ENCODE measurements around the gene RCAN1.

Gene RCAN1

DNA sequence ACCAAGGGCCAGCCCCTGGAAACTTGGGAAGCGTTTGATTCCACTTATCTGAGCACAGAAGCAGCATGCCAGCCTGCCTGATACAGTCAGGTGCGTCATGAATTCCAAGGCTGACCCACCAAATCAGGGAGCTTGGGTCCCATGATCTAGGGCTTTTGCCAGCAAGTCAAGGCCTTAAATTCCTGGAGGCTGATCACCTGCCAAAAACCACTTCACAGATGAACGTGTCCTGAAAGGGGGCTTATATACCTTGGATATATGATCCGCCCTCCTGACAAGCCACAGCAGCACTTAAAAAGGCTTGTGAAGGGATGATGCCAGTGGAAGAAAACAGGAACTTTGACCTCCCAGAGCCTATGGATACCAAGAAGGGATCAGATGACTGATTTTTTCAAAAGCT lies 29.9 kb upstream of the RCAN1 start:
- Histone ChIP-seq H3K9ac (ENCODE audit: low read length) (no peak overlapping the region), H3K27ac (ENCODE audit: low read length) (no peak overlapping the region), H2AFZ (ENCODE audit: low read depth, low read length) (no peak overlapping the region), H3K4me1 (ENCODE audit: low read length) (peaks cover 30% of the 10 kb centered on the region), H4K20me1 (ENCODE audit: insufficient read depth, low read length) (no peaks in the 10 kb centered on the region), H3K79me2 (ENCODE audit: low read length) (no peaks in the 10 kb centered on the region), H3K36me3 (replicated peaks; ENCODE audit: low read depth, low read length) (no peaks in the 10 kb centered on the region), H3K4me2 (ENCODE audit: low read length) (no peak overlapping the region), H3K4me3 (ENCODE audit: low read length) (no peak overlapping the region), H3K27me3 (ENCODE audit: low read depth, low read length) (no peaks in the 10 kb centered on the region), H3K9me3 (ENCODE audit: insufficient read depth, low read length) (no peaks in the 10 kb centered on the region)
- TF ChIP-seq, protein P1, sequence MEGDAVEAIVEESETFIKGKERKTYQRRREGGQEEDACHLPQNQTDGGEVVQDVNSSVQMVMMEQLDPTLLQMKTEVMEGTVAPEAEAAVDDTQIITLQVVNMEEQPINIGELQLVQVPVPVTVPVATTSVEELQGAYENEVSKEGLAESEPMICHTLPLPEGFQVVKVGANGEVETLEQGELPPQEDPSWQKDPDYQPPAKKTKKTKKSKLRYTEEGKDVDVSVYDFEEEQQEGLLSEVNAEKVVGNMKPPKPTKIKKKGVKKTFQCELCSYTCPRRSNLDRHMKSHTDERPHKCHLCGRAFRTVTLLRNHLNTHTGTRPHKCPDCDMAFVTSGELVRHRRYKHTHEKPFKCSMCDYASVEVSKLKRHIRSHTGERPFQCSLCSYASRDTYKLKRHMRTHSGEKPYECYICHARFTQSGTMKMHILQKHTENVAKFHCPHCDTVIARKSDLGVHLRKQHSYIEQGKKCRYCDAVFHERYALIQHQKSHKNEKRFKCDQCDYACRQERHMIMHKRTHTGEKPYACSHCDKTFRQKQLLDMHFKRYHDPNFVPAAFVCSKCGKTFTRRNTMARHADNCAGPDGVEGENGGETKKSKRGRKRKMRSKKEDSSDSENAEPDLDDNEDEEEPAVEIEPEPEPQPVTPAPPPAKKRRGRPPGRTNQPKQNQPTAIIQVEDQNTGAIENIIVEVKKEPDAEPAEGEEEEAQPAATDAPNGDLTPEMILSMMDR (IDR thresholded peaks at IDR 0.05; ENCODE audit: low read depth, low read length) = no peak
- no peak for TF ChIP-seq EZH2phosphoT487 (IDR thresholded peaks at IDR 0.05; ENCODE audit: low read depth)

DNA sequence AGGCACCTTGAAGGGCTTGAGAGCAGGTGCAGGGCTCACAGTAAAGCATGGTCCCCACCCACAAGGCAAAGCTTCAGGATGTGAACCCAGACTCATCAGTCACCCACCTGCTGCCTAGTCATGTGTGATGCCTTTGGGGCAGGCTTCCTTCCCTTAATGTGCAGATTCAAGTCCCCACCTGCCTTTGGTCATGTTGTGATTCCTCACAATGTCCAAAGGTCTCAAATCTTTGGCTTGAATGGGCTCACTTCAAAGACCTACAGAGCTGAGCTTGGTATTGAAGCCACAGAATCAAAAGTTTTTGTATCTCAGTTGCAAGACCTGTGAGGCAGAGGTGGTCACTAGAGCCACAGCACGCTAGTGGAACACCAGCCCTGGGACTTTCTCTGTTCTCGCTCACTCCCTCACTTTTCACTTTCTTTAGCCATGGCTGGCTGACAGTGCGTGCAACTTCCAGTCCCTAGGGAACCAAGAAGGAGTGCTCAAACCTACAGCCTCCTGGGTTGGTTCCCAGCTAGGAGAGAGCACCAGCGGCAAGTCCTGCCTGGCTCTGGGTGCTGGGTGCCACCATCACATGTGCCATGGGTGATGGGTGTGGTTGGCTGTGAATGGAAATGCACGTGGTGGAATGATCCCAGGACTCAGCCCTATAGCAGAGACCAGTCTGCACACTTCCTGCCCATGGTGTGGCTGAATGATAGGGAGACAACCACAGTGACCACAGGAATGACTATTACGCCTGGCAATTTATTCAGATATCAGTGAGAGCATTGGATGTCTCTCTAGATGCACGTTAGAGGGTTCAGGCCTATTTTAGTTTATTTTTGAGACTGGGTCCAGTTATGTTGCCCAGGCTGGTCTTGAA lies 27.5 kb upstream of the RCAN1 start:
- no peak overlapping the region for H3K9ac ChIP-seq (ENCODE audit: low read length)
- no peaks in the 10 kb centered on the region for H3K79me2 ChIP-seq (ENCODE audit: low read length)
- no peak overlapping the region for H2AFZ ChIP-seq (ENCODE audit: low read depth, low read length)
- no peaks in the 10 kb centered on the region for H4K20me1 ChIP-seq (ENCODE audit: insufficient read depth, low read length)
- TF ChIP-seq EZH2phosphoT487 (IDR thresholded peaks at IDR 0.05; ENCODE audit: low read depth) = no peak
- TF ChIP-seq, protein P1 (IDR thresholded peaks at IDR 0.05; ENCODE audit: low read depth, low read length) = no peak
- peaks cover 49% of the 10 kb centered on the region for H3K4me1 ChIP-seq (ENCODE audit: low read length)
- peak overlapping the region; percentile 21; the same call in 1 of the 2 replicates for H3K4me2 ChIP-seq (ENCODE audit: low read length)
- no peak overlapping the region for H3K4me3 ChIP-seq (ENCODE audit: low read length)
- no peak overlapping the region for H3K27ac ChIP-seq (ENCODE audit: low read length)
- no peaks in the 10 kb centered on the region for H3K36me3 ChIP-seq (replicated peaks; ENCODE audit: low read depth, low read length)
- H3K9me3 ChIP-seq (ENCODE audit: insufficient read depth, low read length) = no peaks in the 10 kb centered on the region
- H3K27me3 ChIP-seq (ENCODE audit: low read depth, low read length) = no peaks in the 10 kb centered on the region

DNA sequence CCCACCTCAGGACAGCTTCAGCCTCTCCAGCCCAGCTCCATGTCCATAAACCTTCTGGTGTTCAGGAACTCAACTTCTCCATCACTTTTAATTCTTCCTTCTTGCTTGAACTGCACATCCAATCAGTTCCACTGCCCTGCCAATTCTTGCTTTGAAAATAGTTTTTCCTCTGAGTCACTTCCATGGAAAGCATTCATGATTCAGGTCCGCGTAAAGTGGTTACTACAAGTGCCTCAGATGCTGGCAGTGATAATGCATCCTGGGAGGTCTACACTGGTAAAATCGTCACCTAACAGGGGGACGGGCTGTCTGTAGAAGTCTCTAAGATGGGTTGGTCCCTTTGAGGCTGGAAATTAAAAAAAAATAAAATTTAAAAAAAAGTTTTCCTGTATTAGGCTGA lies 25.9 kb upstream of the RCAN1 start:
- Histone ChIP-seq H3K27me3 (ENCODE audit: low read depth, low read length) (no peaks in the 10 kb centered on the region), H3K4me2 (ENCODE audit: low read length) (peak overlapping the region; percentile 59), H3K9ac (ENCODE audit: low read length) (0 out of 2 replicates have a peak overlapping the region, but pooled peaks have one; percentile 8), H3K79me2 (ENCODE audit: low read length) (no peaks in the 10 kb centered on the region), H3K4me1 (ENCODE audit: low read length) (peaks cover 50% of the 10 kb centered on the region), H3K4me3 (ENCODE audit: low read length) (peak overlapping the region; percentile 44; the same call in 1 of the 2 replicates), H3K36me3 (replicated peaks; ENCODE audit: low read depth, low read length) (no peaks in the 10 kb centered on the region), H2AFZ (ENCODE audit: low read depth, low read length) (peak overlapping the region; percentile 46; the same call in 1 of the 2 replicates), H3K9me3 (ENCODE audit: insufficient read depth, low read length) (no peaks in the 10 kb centered on the region), H4K20me1 (ENCODE audit: insufficient read depth, low read length) (no peaks in the 10 kb centered on the region), H3K27ac (ENCODE audit: low read length) (peak overlapping the region; percentile 76)
- TF ChIP-seq, protein P1 (IDR thresholded peaks at IDR 0.05; ENCODE audit: low read depth, low read length) = no peak
- TF ChIP-seq EZH2phosphoT487 (IDR thresholded peaks at IDR 0.05; ENCODE audit: low read depth) = no peak

Measured in OCI-LY3 (cell line).